Testis (tissue), 2 donors: ENCODE results near the gene MXRA8.

Experiments
- POLR2A ChIP-seq: fragments of 450-650 bp; IDR thresholded peaks from one replicate; pipeline ENCODE4 v1.6.1; 2017; ENCODE audit warnings: antibody characterized with exemption, mild to moderate bottlenecking, moderate library complexity
- TF ChIP-seq, protein P1 (sequence below), 3 experiments: fragments of 450-650 bp in 2 of 3; fragments of 200-600 bp in 1 of 3; sonication (generic) in 1 of 3; IDR thresholded peaks; one replicate each; pipeline ENCODE4 v1.5.1; 2016 to 2019; ENCODE audit warnings: antibody characterized with exemption in 3 of 3, mild to moderate bottlenecking in 2 of 3, moderate library complexity in 1 of 3

DNA sequence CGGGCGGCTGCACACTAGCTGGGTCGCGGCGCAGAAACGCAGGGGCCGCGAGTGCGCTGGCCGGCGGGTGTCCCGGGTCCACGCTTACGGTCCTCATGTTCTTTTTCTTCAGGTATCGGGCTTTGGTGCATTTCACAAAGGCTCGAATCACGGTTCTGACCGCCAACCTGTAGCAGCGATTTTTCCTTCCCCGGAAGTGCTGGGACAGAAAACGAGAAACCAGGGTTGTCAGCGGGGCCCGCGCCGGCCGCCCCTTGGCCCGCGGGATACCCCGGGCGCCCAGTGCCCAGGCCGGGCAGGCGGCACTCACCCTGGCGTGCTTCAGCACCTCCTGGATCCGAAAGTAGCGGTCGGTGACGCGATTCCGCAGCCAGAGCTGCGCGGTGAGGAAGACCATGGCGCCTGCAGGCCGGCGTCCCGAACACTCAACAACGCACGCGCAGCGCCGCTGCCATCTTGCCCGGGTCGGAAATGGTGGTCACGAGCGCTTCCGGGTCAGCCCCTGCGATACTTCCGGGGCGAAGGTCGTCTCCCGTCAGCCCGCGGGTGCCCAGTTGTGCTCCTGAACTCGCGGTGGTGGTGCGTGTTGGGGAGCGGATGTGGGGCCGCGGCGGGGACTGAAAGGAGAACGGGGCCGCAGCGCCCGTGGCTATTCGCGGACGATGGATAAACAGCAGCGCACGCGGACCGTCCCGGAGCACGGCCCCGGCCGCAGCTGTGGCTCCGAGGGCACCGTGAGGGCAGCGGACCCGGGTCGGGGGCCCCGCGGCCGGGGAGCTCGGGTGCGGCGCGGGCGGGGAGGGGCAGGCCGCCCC, 48.7 kb upstream of the MXRA8 start, which contains the start of gene MRPL20:
- TF ChIP-seq, protein P1, sequence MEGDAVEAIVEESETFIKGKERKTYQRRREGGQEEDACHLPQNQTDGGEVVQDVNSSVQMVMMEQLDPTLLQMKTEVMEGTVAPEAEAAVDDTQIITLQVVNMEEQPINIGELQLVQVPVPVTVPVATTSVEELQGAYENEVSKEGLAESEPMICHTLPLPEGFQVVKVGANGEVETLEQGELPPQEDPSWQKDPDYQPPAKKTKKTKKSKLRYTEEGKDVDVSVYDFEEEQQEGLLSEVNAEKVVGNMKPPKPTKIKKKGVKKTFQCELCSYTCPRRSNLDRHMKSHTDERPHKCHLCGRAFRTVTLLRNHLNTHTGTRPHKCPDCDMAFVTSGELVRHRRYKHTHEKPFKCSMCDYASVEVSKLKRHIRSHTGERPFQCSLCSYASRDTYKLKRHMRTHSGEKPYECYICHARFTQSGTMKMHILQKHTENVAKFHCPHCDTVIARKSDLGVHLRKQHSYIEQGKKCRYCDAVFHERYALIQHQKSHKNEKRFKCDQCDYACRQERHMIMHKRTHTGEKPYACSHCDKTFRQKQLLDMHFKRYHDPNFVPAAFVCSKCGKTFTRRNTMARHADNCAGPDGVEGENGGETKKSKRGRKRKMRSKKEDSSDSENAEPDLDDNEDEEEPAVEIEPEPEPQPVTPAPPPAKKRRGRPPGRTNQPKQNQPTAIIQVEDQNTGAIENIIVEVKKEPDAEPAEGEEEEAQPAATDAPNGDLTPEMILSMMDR (IDR thresholded peaks at IDR 0.05), result no peak
- no peak for TF ChIP-seq POLR2A
